HG02759 (cell line): ENCODE data around the gene SPACA1.

Experiments
- ATAC-seq: cut with Tn5 transposase; IDR thresholded peaks from one replicate; pipeline ENCODE4 v1.9.1; 2021; ENCODE audit warnings: mild to moderate bottlenecking, moderate library complexity; ENCODE audit not compliant: unreplicated experiment

SPACA1 gene

GRCh38 chr6:88089708-88090107 is 42.1 kb downstream of the SPACA1 start:
- no peak for ATAC-seq

GRCh38 chr6:88105741-88106340 is 58.2 kb downstream of the SPACA1 start:
- no peak for ATAC-seq

GRCh38 chr6:88107241-88107640 is 59.6 kb downstream of the SPACA1 start:
- no peak for ATAC-seq

GRCh38 chr6:88111991-88112390 is 64.3 kb downstream of the SPACA1 start:
- no peak for ATAC-seq

- ATAC-seq, result peak; percentile 50
These were observed 67.2 kb downstream of the SPACA1 start for GRCh38 chr6:88114838-88115237.

GRCh38 chr6:88115307-88115706 is 67.7 kb downstream of the SPACA1 start:
- ATAC-seq, result no peak

- ATAC-seq, result no peak
These were observed 68.6 kb downstream of the SPACA1 start for GRCh38 chr6:88116276-88116675.
